CD14-positive monocyte (primary cell): ENCODE results near the gene NEDD4L. TPM values are rescaled to one million over a fixed set of nuclear protein-coding genes. Genes with fewer than 3 reads are reported as not detected.

Experiments
- DNase-seq, 3 donors: peaks; one replicate each; pipeline ENCODE4 v3.0.0-alpha.2; 2011 to 2022
- H2AFZ ChIP-seq: 2 replicates; pipeline ENCODE4 v1.6.0; 2012; ENCODE audit warnings: mild to moderate bottlenecking, low read depth, low read length, inconsistent platforms; ENCODE audit not compliant: insufficient read depth, poor library complexity, severe bottlenecking
- H3K27ac ChIP-seq, 2 donors: 1 replicate in 1 of 2; 2 replicates in 1 of 2; pipeline ENCODE4 v1.5.1; 2012 to 2013; ENCODE audit warnings: low read length in 2 of 2, control low read depth in 1 of 2, inconsistent platforms in 1 of 2, low read depth in 1 of 2, mild to moderate bottlenecking in 1 of 2
- H3K27me3 ChIP-seq, 2 donors: one replicate each; pipeline versions ENCODE4 v1.6.0 to v1.6.1; 2011 to 2013; ENCODE audit warnings: low read length in 2 of 2; ENCODE audit not compliant: control insufficient read depth in 2 of 2, insufficient read depth in 2 of 2
- H3K36me3 ChIP-seq, 2 donors: replicated peaks in 1 of 2; 1 replicate in 1 of 2; 2 replicates in 1 of 2; pipeline versions ENCODE4 v1.5.1 to v1.6.1; 2012 to 2013; ENCODE audit warnings: low read length in 2 of 2, control low read depth in 1 of 2, inconsistent platforms in 1 of 2, mild to moderate bottlenecking in 1 of 2; ENCODE audit not compliant: insufficient read depth in 2 of 2, control insufficient read depth in 1 of 2
- H3K4me1 ChIP-seq, 2 donors: 1 replicate in 1 of 2; 2 replicates in 1 of 2; pipeline versions ENCODE4 v1.5.1 to v1.6.1; 2012 to 2013; ENCODE audit warnings: low read length in 2 of 2, control low read depth in 1 of 2, inconsistent platforms in 1 of 2, mild to moderate bottlenecking in 1 of 2, moderate library complexity in 1 of 2; ENCODE audit not compliant: insufficient read depth in 2 of 2, control insufficient read depth in 1 of 2
- H3K4me2 ChIP-seq: replicated peaks from 2 replicates; pipeline ENCODE3; 2012; ENCODE audit warnings: low read length, moderate library complexity, mild to moderate bottlenecking; ENCODE audit not compliant: poor library complexity, severe bottlenecking; ENCODE audit errors: extremely low read depth
- H3K4me3 ChIP-seq, 3 experiments: fragments of 200-600 bp in 1 of 3; sonication (generic) in 1 of 3; replicated peaks in 1 of 3; 1 replicate in 2 of 3; 2 replicates in 1 of 3; pipeline ENCODE4 v1.5.1; 2011 to 2013; ENCODE audit warnings: low read length in 3 of 3, mild to moderate bottlenecking in 3 of 3, control low read depth in 2 of 3, low read depth in 2 of 3, inconsistent platforms in 1 of 3, moderate library complexity in 1 of 3
- H3K79me2 ChIP-seq: 2 replicates; pipeline ENCODE4 v1.6.0; 2012; ENCODE audit warnings: mild to moderate bottlenecking, control low read depth, inconsistent platforms, low read length, moderate library complexity; ENCODE audit not compliant: insufficient read depth
- H3K9ac ChIP-seq: 2 replicates; pipeline ENCODE4 v1.6.0; 2017; ENCODE audit warnings: low read length, mild to moderate bottlenecking; ENCODE audit not compliant: insufficient read depth, poor library complexity, severe bottlenecking
- H3K9me3 ChIP-seq, 2 donors: replicated peaks in 1 of 2; 1 replicate in 1 of 2; 2 replicates in 1 of 2; pipeline versions ENCODE4 v1.5.1 to v1.6.1; 2012 to 2013; ENCODE audit warnings: low read length in 2 of 2, control low read depth in 1 of 2; ENCODE audit not compliant: control insufficient read depth in 1 of 2, insufficient read depth in 1 of 2
- H4K20me1 ChIP-seq: 2 replicates; pipeline ENCODE4 v1.6.0; 2012; ENCODE audit warnings: mild to moderate bottlenecking, low read length, control low read depth, moderate library complexity; ENCODE audit not compliant: insufficient read depth
- H3K27ac Mint-ChIP-seq, 7 donors: one replicate each; pipeline ENCODE4 v1.8.0; 2020; ENCODE audit warnings: mild to moderate bottlenecking in 7 of 7, mixed read lengths in 7 of 7, moderate library complexity in 6 of 7, inconsistent platforms in 2 of 7
- H3K27me3 Mint-ChIP-seq, 3 donors: one replicate each; pipeline ENCODE4 v1.8.0; 2021 to 2022; ENCODE audit warnings: low read depth in 3 of 3, mild to moderate bottlenecking in 3 of 3, mixed read lengths in 3 of 3, moderate library complexity in 3 of 3, inconsistent platforms in 1 of 3
- H3K36me3 Mint-ChIP-seq, 2 donors: one replicate each; pipeline ENCODE4 v1.8.0; 2020; ENCODE audit warnings: mixed read lengths in 2 of 2, inconsistent platforms in 1 of 2, mild to moderate bottlenecking in 1 of 2
- H3K4me1 Mint-ChIP-seq: one replicate; pipeline ENCODE4 v1.8.0; 2020; ENCODE audit warnings: mild to moderate bottlenecking, mixed read lengths
- H3K4me3 Mint-ChIP-seq, 2 donors: one replicate each; pipeline ENCODE4 v1.8.0; 2020; ENCODE audit warnings: mild to moderate bottlenecking in 2 of 2, mixed read lengths in 2 of 2, moderate library complexity in 1 of 2
- H3K9me3 Mint-ChIP-seq, 7 donors: one replicate each; pipeline ENCODE4 v1.8.0; 2020 to 2022; ENCODE audit warnings: mixed read lengths in 7 of 7, mild to moderate bottlenecking in 6 of 7, moderate library complexity in 6 of 7, inconsistent platforms in 2 of 7
- CTCF ChIP-seq: fragments of 200-600 bp; IDR thresholded peaks from one replicate; pipeline ENCODE4 v1.8.0; 2022; ENCODE audit warnings: antibody characterized with exemption, mild to moderate bottlenecking
- WGBS: methylation state at CpG from one replicate; pipeline ENCODE4 v1.1.5; 2013; ENCODE audit warnings: missing lambda C conversion rate; ENCODE audit not compliant: insufficient coverage; 5-methylcytosine and 5-hydroxymethylcytosine counted together
- intact Hi-C, 2 donors: fragments of 100-400 bp; cut with micrococcal nuclease; formaldehyde crosslinking; loops; one replicate each; pipeline versions ENCODE4 v1.15.0 to v1.15.1; 2023
- polyA plus RNA-seq, 3 donors: library from polyadenylated mRNA; depleted of rRNA in 1 of 3; unstranded in 2 of 3; stranded (reverse) in 1 of 3; fragments of 300-500 nt in 2 of 3; fragments of >200 nt in 1 of 3; fragmentation: Illumina TruSeq in 2 of 3; gene quantifications; 1 replicate in 2 of 3; 2 replicates in 1 of 3; pipeline ENCODE4 v1.2.3, GENCODE V29; 2012 to 2021

NEDD4L gene
- polyA plus RNA-seq, 3 donors, result 2.5 to 5.2 (median 4.5) TPM

DNA sequence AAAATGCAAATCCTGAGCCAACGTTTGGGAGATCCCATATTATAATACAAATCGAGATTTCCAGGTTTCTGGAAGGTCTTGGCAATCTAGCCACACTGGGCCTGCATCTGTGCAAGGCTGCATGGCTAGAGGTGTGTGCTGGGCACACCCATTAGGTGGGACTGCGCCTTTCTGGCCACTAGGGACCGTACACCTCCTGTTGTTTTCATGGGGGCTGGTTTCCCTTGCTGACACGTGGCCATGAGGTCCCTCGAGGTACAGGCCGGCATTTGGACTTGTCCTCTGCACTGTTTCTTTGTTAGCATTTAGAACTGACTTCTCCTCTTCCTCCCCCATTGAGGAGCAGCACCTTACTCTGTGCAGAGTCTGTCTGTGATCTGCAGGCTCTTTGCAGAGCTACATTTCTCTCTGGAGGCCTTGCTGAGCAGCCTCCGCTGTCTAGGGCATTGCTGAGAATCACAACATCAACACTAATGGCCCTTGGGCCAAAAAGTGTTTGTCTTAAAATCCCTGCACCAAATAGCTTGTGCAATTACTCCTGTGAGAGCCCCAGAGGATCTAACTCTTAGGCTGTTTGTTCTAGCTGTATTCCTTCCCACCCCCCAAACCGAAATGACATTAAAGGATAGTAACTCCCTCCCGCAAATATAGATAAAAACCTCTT, 131.2 kb downstream of the NEDD4L start:
- 96% methylated on average over 5 of the region's 10 CpGs for WGBS
- Histone ChIP-seq H3K4me2 (no peak overlapping the region), H3K9me3 (no peaks in the 10 kb centered on the region), H2AFZ (no peak overlapping the region), H3K4me3 (no peak overlapping the region), H3K9ac (no peak overlapping the region), H3K27ac (no peak overlapping the region), H4K20me1 (no peaks in the 10 kb centered on the region), H3K36me3 (no peaks in the 10 kb centered on the region), H3K27me3 (no peaks in the 10 kb centered on the region), H3K79me2 (no peaks in the 10 kb centered on the region), H3K4me1 (no peaks in the 10 kb centered on the region)
- Mint-ChIP-seq H3K36me3 (no peaks in the 10 kb centered on the region), H3K27me3 (peaks cover 3 to 9% (median 3%) of the 10 kb centered on the region in 3 donors), H3K27ac (no peak overlapping the region), H3K4me3 (no peak overlapping the region), H3K4me1 (no peaks in the 10 kb centered on the region), H3K9me3 (no peaks in the 10 kb centered on the region)
- intact Hi-C loops, result no loop called here
- no peak for DNase-seq
- no peak for TF ChIP-seq CTCF

DNA sequence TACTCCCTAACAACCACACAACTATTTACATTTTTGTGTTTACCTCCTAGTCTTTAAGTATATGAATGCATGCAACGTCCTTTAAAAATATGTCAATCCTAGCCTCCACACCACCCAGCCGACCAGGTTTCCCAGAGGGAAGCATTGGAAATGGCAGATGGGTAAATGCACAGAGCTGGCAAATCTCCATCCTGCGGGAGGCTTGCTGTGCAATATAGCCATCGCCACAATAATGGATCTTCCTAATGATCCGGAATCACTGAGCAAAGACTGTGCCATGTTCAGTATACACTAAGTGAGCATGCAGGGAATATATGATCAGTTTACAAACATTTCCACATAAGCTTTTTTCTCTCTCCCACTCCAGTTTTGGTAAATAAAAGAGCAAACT, 131.8 kb downstream of the NEDD4L start:
- H3K4me1 Mint-ChIP-seq, result no peaks in the 10 kb centered on the region
- TF ChIP-seq CTCF, result no peak
- Histone ChIP-seq H3K4me1 (no peaks in the 10 kb centered on the region), H3K9me3 (no peaks in the 10 kb centered on the region), H3K4me3 (no peak overlapping the region), H3K9ac (no peak overlapping the region), H3K79me2 (no peaks in the 10 kb centered on the region), H4K20me1 (no peaks in the 10 kb centered on the region), H3K27me3 (no peaks in the 10 kb centered on the region), H3K36me3 (no peaks in the 10 kb centered on the region), H3K4me2 (no peak overlapping the region), H3K27ac (no peak overlapping the region), H2AFZ (no peak overlapping the region)
- intact Hi-C loops, result no loop called here
- 80% methylated on average over 1 of the region's 5 CpGs for WGBS
- peaks cover 3 to 9% (median 3%) of the 10 kb centered on the region in 3 donors for H3K27me3 Mint-ChIP-seq
- H3K36me3 Mint-ChIP-seq, result no peaks in the 10 kb centered on the region
- no peak overlapping the region for H3K4me3 Mint-ChIP-seq
- no peak for DNase-seq
- no peaks in the 10 kb centered on the region for H3K9me3 Mint-ChIP-seq
- no peak overlapping the region for H3K27ac Mint-ChIP-seq
